Body of pancreas (tissue), 4 donors: ENCODE data around the gene TDRD9.

Source experiments
- CTCF ChIP-seq, 7 experiments: fragments of 450-650 bp in 4 of 7; fragments of 200-600 bp in 3 of 7; sonication (generic) in 3 of 7; IDR thresholded peaks; one replicate each; pipeline ENCODE4 v1.5.1; 2016 to 2019; ENCODE audit warnings: antibody characterized with exemption in 7 of 7
- POLR2A ChIP-seq, 3 donors: fragments of 450-650 bp; IDR thresholded peaks; one replicate each; pipeline ENCODE4 v1.6.1; 2016; ENCODE audit warnings: antibody characterized with exemption in 3 of 3, mild to moderate bottlenecking in 2 of 3

- no peak for TF ChIP-seq CTCF (IDR thresholded peaks at IDR 0.05)
- no peak for TF ChIP-seq POLR2A (IDR thresholded peaks at IDR 0.05)
Measured at GRCh38 chr14:103882503-103883262, 45.6 kb upstream of the TDRD9 start.
